Activated CD4-positive, alpha-beta memory T cell treated with anti-CD3 and anti-CD28 coated beads, Interleukin-2, amount 10 ng/mL, durations not matched to agents 7 days and 5 days (primary cell): ENCODE data around the gene GPR15LG. TPM values are rescaled to one million over a fixed set of nuclear protein-coding genes. Genes with fewer than 3 reads are reported as not detected.

ENCODE experiments used
- CTCF ChIA-PET: fragments of 350-600 bp; sonication (Branson Sonifier 250); formaldehyde crosslinking; loops from one replicate; lab custom pipeline; 2021; ENCODE audit warnings: antibody characterized with exemption, inconsistent platforms; lab: Charles Lee
- POLR2A ChIA-PET: fragments of 350-600 bp; sonication (Branson Sonifier 250); formaldehyde crosslinking; loops from one replicate; lab custom pipeline; 2021; ENCODE audit warnings: antibody characterized with exemption; lab: Charles Lee
- DNase-seq: peaks from one replicate; pipeline ENCODE4 v3.0.0-alpha.2; 2020
- H3K27ac Mint-ChIP-seq: one replicate; pipeline ENCODE4 v1.8.0; 2021; ENCODE audit warnings: mild to moderate bottlenecking, mixed read lengths
- H3K27me3 Mint-ChIP-seq: one replicate; pipeline ENCODE4 v1.8.0; 2021; ENCODE audit warnings: mixed read lengths
- H3K36me3 Mint-ChIP-seq: one replicate; pipeline ENCODE4 v1.8.0; 2021; ENCODE audit warnings: low read depth, mixed read lengths
- H3K4me1 Mint-ChIP-seq: one replicate; pipeline ENCODE4 v1.8.0; 2021; ENCODE audit warnings: mixed read lengths
- H3K4me3 Mint-ChIP-seq: one replicate; pipeline ENCODE4 v1.8.0; 2021; ENCODE audit warnings: mild to moderate bottlenecking, mixed read lengths
- H3K9me3 Mint-ChIP-seq: one replicate; pipeline ENCODE4 v1.8.0; 2021; ENCODE audit warnings: mixed read lengths
- total RNA-seq, 2 experiments: library from RNA; stranded (reverse); gene quantifications; one replicate each; pipeline ENCODE4 v1.2.3, GENCODE V29; 2021

The GPR15LG gene
- total RNA-seq, 2 experiments from 2014 or later = not detected

DNA sequence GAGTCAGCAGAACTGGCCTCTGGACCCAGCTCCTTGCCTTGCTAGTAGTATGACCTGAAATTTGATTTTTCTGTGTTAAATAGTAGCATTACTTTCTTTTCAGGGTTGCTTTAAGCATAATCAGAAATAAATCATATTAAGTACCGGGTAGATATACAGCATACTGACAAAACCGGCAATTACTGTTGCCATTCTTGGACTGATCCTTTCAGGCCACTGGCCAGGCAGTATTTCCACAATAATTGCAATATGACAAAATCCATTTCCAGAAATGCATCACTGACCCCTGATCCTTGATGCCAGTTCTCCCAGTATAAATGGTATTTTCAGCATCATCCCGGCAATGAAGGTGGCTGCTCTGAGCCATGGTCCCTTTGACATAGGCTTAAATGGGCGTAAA, 60.9 kb downstream of the GPR15LG start:
- no peak overlapping the region for H3K27ac Mint-ChIP-seq
- no peak overlapping the region for H3K4me3 Mint-ChIP-seq
- no peaks in the 10 kb centered on the region for H3K4me1 Mint-ChIP-seq
- POLR2A ChIA-PET = no interaction called here
- H3K27me3 Mint-ChIP-seq = peaks cover 6% of the 10 kb centered on the region
- CTCF ChIA-PET = no interaction called here
- no peaks in the 10 kb centered on the region for H3K9me3 Mint-ChIP-seq
- H3K36me3 Mint-ChIP-seq = no peaks in the 10 kb centered on the region
- DNase-seq = no peak

Other genes with a start within 250 kb of the GPR15LG start
- gene GHITM, start 34.3 kb upstream of the GPR15LG start, total RNA-seq = 100 to 1,000 TPM; 120 to 124 TPM
- gene CDHR1, start 20.7 kb downstream of the GPR15LG start, total RNA-seq = under 1 TPM; 0.38 to 0.45 TPM
- not detected for gene LRIT2, start 51.7 kb downstream of the GPR15LG start, total RNA-seq
- not detected for gene LRIT1, start 67.7 kb downstream of the GPR15LG start, total RNA-seq
- gene RGR, start 71.3 kb downstream of the GPR15LG start, total RNA-seq = not detected
- 10 to 100 TPM; 80.2 to 87.9 TPM for gene CCSER2, start 154.8 kb downstream of the GPR15LG start, total RNA-seq